AG04449 (cell line): ENCODE data around the gene ABL1.

ENCODE experiments used
- CTCF ChIA-PET: fragments of 350-600 bp; formaldehyde crosslinking; extraction: SDS; loops from one replicate; lab custom pipeline; 2021; ENCODE audit warnings: antibody characterized with exemption; lab: Yijun Ruan, JAX
- POLR2A ChIA-PET: fragments of 400-600, 350-600 bp; formaldehyde crosslinking; extraction: SDS; loops from one replicate; lab custom pipeline; 2020; ENCODE audit warnings: antibody characterized with exemption, inconsistent platforms; lab: Yijun Ruan, JAX
- DNase-seq: peaks from one replicate; pipeline ENCODE4 v3.0.0-alpha.2; 2010; ENCODE audit warnings: low read depth, low spot score
- H3K4me3 ChIP-seq: 2 replicates; pipeline ENCODE4 v1.5.1; 2011; ENCODE audit warnings: low read depth, mild to moderate bottlenecking, control low read depth, low read length
- CTCF ChIP-seq: IDR thresholded peaks from one replicate; pipeline ENCODE4 v1.5.1; 2011; ENCODE audit warnings: mild to moderate bottlenecking, moderate library complexity, low read length, control low read depth, inconsistent platforms; ENCODE audit not compliant: insufficient read depth; ENCODE audit errors: missing control alignments

ABL1 gene

DNA sequence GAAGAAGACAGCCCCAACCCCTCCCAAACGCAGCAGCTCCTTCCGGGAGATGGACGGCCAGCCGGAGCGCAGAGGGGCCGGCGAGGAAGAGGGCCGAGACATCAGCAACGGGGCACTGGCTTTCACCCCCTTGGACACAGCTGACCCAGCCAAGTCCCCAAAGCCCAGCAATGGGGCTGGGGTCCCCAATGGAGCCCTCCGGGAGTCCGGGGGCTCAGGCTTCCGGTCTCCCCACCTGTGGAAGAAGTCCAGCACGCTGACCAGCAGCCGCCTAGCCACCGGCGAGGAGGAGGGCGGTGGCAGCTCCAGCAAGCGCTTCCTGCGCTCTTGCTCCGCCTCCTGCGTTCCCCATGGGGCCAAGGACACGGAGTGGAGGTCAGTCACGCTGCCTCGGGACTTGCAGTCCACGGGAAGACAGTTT, 49.1 kb downstream of the ABL1 start:
- ChIA-PET POLR2A (no interaction called here), CTCF (interaction anchor here (0.8 to 13.6 kb wide), 5 partner anchors 16 to 177 kb away, joined by 3 to 164 read pairs (median 7); no protein-coding TSS in a partner anchor)
- DNase-seq = no peak
- no peak overlapping the region for H3K4me3 ChIP-seq
- TF ChIP-seq CTCF = no peak

DNA sequence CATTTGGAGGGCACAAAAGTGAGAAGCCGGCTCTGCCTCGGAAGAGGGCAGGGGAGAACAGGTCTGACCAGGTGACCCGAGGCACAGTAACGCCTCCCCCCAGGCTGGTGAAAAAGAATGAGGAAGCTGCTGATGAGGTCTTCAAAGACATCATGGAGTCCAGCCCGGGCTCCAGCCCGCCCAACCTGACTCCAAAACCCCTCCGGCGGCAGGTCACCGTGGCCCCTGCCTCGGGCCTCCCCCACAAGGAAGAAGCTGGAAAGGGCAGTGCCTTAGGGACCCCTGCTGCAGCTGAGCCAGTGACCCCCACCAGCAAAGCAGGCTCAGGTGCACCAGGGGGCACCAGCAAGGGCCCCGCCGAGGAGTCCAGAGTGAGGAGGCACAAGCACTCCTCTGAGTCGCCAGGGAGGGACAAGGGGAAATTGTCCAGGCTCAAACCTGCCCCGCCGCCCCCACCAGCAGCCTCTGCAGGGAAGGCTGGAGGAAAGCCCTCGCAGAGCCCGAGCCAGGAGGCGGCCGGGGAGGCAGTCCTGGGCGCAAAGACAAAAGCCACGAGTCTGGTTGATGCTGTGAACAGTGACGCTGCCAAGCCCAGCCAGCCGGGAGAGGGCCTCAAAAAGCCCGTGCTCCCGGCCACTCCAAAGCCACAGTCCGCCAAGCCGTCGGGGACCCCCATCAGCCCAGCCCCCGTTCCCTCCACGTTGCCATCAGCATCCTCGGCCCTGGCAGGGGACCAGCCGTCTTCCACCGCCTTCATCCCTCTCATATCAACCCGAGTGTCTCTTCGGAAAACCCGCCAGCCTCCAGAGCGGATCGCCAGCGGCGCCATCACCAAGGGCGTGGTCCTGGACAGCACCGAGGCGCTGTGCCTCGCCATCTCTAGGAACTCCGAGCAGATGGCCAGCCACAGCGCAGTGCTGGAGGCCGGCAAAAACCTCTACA, 49.8 kb downstream of the ABL1 start:
- TF ChIP-seq CTCF = no peak
- ChIA-PET POLR2A (no interaction called here), CTCF (interaction anchor here (0.7 to 13.6 kb wide), 10 partner anchors 7 to 184 kb away, joined by 3 to 164 read pairs (median 5); no protein-coding TSS in a partner anchor)
- H3K4me3 ChIP-seq = no peak overlapping the region
- DNase-seq = no peak

DNA sequence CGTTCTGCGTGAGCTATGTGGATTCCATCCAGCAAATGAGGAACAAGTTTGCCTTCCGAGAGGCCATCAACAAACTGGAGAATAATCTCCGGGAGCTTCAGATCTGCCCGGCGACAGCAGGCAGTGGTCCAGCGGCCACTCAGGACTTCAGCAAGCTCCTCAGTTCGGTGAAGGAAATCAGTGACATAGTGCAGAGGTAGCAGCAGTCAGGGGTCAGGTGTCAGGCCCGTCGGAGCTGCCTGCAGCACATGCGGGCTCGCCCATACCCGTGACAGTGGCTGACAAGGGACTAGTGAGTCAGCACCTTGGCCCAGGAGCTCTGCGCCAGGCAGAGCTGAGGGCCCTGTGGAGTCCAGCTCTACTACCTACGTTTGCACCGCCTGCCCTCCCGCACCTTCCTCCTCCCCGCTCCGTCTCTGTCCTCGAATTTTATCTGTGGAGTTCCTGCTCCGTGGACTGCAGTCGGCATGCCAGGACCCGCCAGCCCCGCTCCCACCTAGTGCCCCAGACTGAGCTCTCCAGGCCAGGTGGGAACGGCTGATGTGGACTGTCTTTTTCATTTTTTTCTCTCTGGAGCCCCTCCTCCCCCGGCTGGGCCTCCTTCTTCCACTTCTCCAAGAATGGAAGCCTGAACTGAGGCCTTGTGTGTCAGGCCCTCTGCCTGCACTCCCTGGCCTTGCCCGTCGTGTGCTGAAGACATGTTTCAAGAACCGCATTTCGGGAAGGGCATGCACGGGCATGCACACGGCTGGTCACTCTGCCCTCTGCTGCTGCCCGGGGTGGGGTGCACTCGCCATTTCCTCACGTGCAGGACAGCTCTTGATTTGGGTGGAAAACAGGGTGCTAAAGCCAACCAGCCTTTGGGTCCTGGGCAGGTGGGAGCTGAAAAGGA, 50.7 kb downstream of the ABL1 start:
- no peak for TF ChIP-seq CTCF
- POLR2A ChIA-PET = no interaction called here
- no peak overlapping the region for H3K4me3 ChIP-seq
- CTCF ChIA-PET = interaction anchor here (0.7 to 13.6 kb wide), 9 partner anchors 8 to 185 kb away, joined by 3 to 164 read pairs (median 4); no protein-coding TSS in a partner anchor
- no peak for DNase-seq

DNA sequence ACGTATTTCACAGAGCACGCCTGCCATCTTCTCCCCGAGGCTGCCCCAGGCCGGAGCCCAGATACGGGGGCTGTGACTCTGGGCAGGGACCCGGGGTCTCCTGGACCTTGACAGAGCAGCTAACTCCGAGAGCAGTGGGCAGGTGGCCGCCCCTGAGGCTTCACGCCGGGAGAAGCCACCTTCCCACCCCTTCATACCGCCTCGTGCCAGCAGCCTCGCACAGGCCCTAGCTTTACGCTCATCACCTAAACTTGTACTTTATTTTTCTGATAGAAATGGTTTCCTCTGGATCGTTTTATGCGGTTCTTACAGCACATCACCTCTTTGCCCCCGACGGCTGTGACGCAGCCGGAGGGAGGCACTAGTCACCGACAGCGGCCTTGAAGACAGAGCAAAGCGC, 51.9 kb downstream of the ABL1 start:
- H3K4me3 ChIP-seq = no peak overlapping the region
- no peak for DNase-seq
- POLR2A ChIA-PET = no interaction called here
- CTCF ChIA-PET = interaction anchor here (1.0 to 13.6 kb wide), 2 partner anchors 19 to 112 kb away, joined by 3 to 164 read pairs; no protein-coding TSS in a partner anchor
- no peak for TF ChIP-seq CTCF

DNA sequence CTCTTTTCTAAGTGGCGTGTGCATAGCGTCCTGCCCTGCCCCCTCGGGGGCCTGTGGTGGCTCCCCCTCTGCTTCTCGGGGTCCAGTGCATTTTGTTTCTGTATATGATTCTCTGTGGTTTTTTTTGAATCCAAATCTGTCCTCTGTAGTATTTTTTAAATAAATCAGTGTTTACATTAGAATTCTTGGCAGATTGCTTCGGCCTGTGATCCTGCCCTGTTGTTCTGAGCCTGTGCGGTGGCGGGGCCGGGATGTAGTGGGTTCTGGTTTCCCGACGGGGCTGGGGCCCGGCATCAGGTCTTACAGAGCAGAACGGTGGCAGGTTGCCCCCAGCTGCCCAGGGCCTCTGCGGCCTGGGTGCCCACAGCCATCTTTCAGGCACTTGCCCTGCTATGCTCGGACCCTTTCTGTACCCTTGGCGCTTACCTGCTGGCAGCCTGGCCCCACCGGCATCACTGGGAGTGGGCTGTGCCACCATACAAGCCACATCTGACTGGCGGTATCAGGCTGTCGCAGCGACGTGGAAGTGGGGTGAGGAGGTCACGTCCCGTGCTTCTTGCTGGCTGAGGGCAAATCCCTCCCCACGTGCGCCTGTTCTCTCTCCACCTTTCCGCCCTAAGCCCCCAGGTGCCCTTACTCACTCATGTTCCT, 52.6 kb downstream of the ABL1 start:
- no peak for TF ChIP-seq CTCF
- no peak overlapping the region for H3K4me3 ChIP-seq
- DNase-seq = no peak
- ChIA-PET POLR2A (no interaction called here), CTCF (interaction anchor here (1.0 to 13.6 kb wide), 4 partner anchors 20 to 159 kb away, joined by 4 to 164 read pairs (median 7); no protein-coding TSS in a partner anchor)
